Colonic mucosa (tissue), 4 donors: ENCODE data around the gene RPH3AL. TPM values are rescaled to one million over a fixed set of nuclear protein-coding genes. Genes with fewer than 3 reads are reported as not detected.

Source experiments
- DNase-seq: peaks from one replicate; pipeline ENCODE4 v3.0.0-alpha.2; 2020
- H3K27ac ChIP-seq: fragments of 200-600 bp; one replicate; pipeline ENCODE4 v1.8.0; 2021
- H3K27me3 ChIP-seq: fragments of 200-600 bp; one replicate; pipeline ENCODE4 v1.8.0; 2021
- H3K36me3 ChIP-seq: fragments of 200-600 bp; one replicate; pipeline ENCODE4 v1.8.0; 2021
- H3K4me1 ChIP-seq: fragments of 200-600 bp; one replicate; pipeline ENCODE4 v1.8.0; 2021; ENCODE audit warnings: mild to moderate bottlenecking
- H3K4me3 ChIP-seq: fragments of 200-600 bp; one replicate; pipeline ENCODE4 v1.8.0; 2021
- H3K9ac ChIP-seq, 2 donors: one replicate each; pipeline ENCODE4 v1.7.0; 2013; ENCODE audit warnings: control low read depth in 2 of 2, low read depth in 2 of 2, low read length in 2 of 2
- H3K9me3 ChIP-seq: fragments of 200-600 bp; one replicate; pipeline ENCODE4 v1.8.0; 2021
- intact Hi-C: fragments of 100-400 bp; cut with DNase I; formaldehyde crosslinking; loops from one replicate; pipeline ENCODE4 v1.14.1; 2022
- total RNA-seq, 2 donors: library from RNA; stranded (reverse); fragmentation: NEBNext Ultra II Directional in 1 of 2; extraction: Animal tissue kit (Norgen Biotek cat#: 25700) in 1 of 2; gene quantifications; one replicate each; pipeline ENCODE4 v1.2.1, GENCODE V29; 2021
- TF ChIP-seq, protein P1 (sequence below): fragments of 200-600 bp; IDR thresholded peaks from one replicate; pipeline ENCODE4 v1.8.0; 2022; ENCODE audit warnings: antibody characterized with exemption, mild to moderate bottlenecking
- donor health status: healthy.
- donor health status: DM: no; HTN: no; CAD: no.
- donor health status: DM: no; HTN: no; CAD: no.

Gene RPH3AL
- total RNA-seq, 2 donors from 2014 or later: 14.9 to 34.2 TPM

GRCh38 chr17:283911-284675 is 68.5 kb downstream of the RPH3AL start:
- H3K4me3 ChIP-seq: no peak overlapping the region
- no peaks in the 10 kb centered on the region for H3K27me3 ChIP-seq
- no peaks in the 10 kb centered on the region for H3K9me3 ChIP-seq
- H3K27ac ChIP-seq: no peak overlapping the region
- intact Hi-C loops: no loop called here
- TF ChIP-seq, protein P1, sequence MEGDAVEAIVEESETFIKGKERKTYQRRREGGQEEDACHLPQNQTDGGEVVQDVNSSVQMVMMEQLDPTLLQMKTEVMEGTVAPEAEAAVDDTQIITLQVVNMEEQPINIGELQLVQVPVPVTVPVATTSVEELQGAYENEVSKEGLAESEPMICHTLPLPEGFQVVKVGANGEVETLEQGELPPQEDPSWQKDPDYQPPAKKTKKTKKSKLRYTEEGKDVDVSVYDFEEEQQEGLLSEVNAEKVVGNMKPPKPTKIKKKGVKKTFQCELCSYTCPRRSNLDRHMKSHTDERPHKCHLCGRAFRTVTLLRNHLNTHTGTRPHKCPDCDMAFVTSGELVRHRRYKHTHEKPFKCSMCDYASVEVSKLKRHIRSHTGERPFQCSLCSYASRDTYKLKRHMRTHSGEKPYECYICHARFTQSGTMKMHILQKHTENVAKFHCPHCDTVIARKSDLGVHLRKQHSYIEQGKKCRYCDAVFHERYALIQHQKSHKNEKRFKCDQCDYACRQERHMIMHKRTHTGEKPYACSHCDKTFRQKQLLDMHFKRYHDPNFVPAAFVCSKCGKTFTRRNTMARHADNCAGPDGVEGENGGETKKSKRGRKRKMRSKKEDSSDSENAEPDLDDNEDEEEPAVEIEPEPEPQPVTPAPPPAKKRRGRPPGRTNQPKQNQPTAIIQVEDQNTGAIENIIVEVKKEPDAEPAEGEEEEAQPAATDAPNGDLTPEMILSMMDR: no peak
- DNase-seq: no peak
- no peak overlapping the region for H3K9ac ChIP-seq
- H3K36me3 ChIP-seq: no peaks in the 10 kb centered on the region
- no peaks in the 10 kb centered on the region for H3K4me1 ChIP-seq

DNA sequence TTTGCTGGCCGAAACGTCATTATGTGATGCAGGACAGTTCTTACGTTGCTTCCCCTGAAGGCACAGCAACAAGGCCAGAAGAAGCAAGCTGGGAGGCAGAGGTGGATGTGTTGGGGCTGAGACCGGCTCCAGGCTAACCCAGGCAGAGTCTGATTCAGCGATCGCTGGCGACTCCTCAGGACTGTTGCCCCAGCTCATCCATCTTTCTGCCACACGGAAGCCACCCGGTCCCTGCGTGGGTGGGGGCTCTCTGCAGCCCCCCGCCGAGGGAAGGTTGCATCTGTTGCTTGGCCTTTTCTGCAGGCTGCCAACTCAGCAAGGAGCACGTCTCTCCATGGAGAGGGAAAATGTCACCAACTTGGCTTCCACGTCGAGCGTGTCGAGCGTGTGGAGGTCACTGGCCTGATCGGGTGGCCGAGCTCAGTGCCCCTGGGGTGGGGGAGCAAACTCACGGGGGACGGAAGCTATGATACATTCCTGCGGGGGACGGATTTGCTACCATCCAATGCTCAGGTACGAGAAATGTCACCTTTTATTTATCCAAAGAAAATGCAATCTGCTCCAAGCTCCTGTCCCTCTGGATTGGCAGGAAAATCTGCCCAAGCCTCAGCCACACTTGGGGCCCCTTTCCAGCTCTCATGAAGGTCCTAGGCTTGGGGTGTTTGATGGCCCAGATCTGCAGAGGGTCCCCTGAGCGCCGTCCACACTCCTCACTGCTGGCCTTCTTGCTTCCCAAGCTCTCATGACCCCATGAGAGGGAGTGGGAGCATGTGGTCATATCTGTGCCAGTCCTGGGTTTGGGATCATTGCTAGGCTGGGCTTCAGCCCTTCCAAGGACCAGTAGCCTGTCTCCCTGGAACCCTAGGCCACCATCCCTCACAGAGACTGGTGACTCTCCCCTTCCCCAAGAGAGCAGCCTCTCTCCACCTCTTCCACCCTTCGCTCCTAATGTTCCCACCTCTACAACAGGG is 69.4 kb downstream of the RPH3AL start:
- intact Hi-C loops: no loop called here
- DNase-seq: no peak
- Histone ChIP-seq H3K36me3 (no peaks in the 10 kb centered on the region), H3K27ac (no peak overlapping the region), H3K9me3 (no peaks in the 10 kb centered on the region), H3K27me3 (no peaks in the 10 kb centered on the region), H3K4me1 (no peaks in the 10 kb centered on the region), H3K4me3 (no peak overlapping the region), H3K9ac (no peak overlapping the region)
- TF ChIP-seq, protein P1: no peak

DNA sequence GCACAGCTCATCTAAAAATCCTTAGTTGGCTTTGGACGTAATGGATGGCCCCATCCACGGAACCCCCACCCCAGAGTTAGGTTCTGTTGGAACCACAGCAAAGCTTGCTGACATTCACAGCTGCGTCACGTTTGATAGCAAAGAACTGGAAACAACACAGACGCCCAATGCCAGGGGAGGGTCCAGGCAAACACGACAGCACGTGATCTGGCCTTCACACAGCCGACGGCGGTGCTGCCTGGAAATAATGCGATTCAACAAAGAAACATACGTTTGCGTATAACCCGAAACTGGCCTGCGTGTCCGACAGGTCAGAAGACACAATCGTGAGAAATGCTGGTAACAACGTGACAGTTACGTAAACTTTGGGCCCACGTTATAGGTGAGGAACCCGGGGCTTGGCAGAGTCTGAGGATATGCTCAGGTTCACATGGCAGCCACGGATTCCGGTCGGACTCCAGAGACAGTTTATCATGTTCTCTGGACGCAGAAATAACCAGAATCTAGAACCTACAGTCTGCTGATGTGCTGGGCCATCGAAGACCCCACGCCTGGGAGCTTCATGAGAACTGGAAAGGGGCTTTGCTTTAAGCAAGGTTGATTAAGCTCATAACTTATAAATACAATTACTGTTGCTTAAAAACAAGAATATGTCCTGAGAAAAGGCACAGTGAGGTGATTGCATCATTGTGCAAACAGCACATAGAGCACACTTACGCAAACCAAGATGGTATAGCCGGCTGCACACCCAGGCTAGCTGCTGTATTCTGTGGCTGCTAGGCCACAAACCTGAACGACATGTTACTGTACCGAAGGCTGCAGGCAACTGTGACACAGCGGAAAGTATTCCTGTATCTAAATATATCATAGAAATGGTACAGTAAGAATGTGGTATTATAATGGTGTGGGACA is 70.4 kb downstream of the RPH3AL start:
- no peak overlapping the region for H3K4me3 ChIP-seq
- H3K9me3 ChIP-seq: no peaks in the 10 kb centered on the region
- H3K36me3 ChIP-seq: no peaks in the 10 kb centered on the region
- no peak for DNase-seq
- H3K9ac ChIP-seq: no peak overlapping the region
- TF ChIP-seq, protein P1: no peak
- H3K4me1 ChIP-seq: no peaks in the 10 kb centered on the region
- no peak overlapping the region for H3K27ac ChIP-seq
- intact Hi-C loops: no loop called here
- H3K27me3 ChIP-seq: no peaks in the 10 kb centered on the region

GRCh38 chr17:281365-281999 is 71.1 kb downstream of the RPH3AL start:
- intact Hi-C loops: no loop called here
- no peak for DNase-seq
- no peaks in the 10 kb centered on the region for H3K36me3 ChIP-seq

More at GRCh38 chr17:281365-281999, 71.1 kb downstream of the RPH3AL start:
- H3K9ac ChIP-seq: no peak overlapping the region
- no peaks in the 10 kb centered on the region for H3K4me1 ChIP-seq
- H3K9me3 ChIP-seq: no peaks in the 10 kb centered on the region
- TF ChIP-seq, protein P1: no peak
- H3K27me3 ChIP-seq: no peaks in the 10 kb centered on the region
- no peak overlapping the region for H3K27ac ChIP-seq
- H3K4me3 ChIP-seq: no peak overlapping the region
